H1 (cell line): Measurements from ENCODE around the gene GRM4. TPM values are rescaled to one million over a fixed set of nuclear protein-coding genes. Genes with fewer than 3 reads are reported as not detected.

Source experiments
- ASH2L ChIP-seq: fragments of 200-600, 300-600 bp; sonication (generic); IDR thresholded peaks from one replicate; pipeline ENCODE4 v1.7.1; 2017; ENCODE audit warnings: low read length
- CBX5 ChIP-seq: fragments of 300-800, 300-1000 bp; sonication (generic); IDR thresholded peaks from 2 replicates; pipeline ENCODE4 v1.7.1; 2016; ENCODE audit warnings: antibody characterized with exemption, low read length, low read depth
- polyA plus RNA-seq, 7 experiments: library from polyadenylated mRNA; depleted of rRNA in 3 of 7; stranded (reverse) in 5 of 7; unstranded in 2 of 7; fragments of >200 nt in 5 of 7; fragments of 200-250 nt in 2 of 7; gene quantifications; 1 replicate in 5 of 7; 2 replicates in 1 of 7; 4 replicates in 1 of 7; pipeline versions ENCODE4 v1.2.1 to v1.2.3, GENCODE V29; 2011 to 2013; ENCODE audit warnings: missing spikeins in 2 of 7, mixed read lengths in 2 of 7
- total RNA-seq: library from RNA; stranded (reverse); fragmentation: NEBNext Ultra II Directional; extraction: Animal tissue kit (Norgen Biotek cat#: 25700); gene quantifications from 2 replicates; pipeline ENCODE4 v1.2.1, GENCODE V29; 2021

Gene GRM4
- total and polyA plus RNA-seq, 2 of the 8 experiments (the other 6 are each of a cell fraction or from before 2014, with no cell fraction given): 19.6 to 21.5 TPM

- TF ChIP-seq ASH2L: no peak
- no peak for TF ChIP-seq CBX5
Observed at GRCh38 chr6:33996120-33996475, 149.8 kb downstream of the GRM4 start (continued).
